ENCODE results near the gene PLD3.

PLD3 gene

DNA sequence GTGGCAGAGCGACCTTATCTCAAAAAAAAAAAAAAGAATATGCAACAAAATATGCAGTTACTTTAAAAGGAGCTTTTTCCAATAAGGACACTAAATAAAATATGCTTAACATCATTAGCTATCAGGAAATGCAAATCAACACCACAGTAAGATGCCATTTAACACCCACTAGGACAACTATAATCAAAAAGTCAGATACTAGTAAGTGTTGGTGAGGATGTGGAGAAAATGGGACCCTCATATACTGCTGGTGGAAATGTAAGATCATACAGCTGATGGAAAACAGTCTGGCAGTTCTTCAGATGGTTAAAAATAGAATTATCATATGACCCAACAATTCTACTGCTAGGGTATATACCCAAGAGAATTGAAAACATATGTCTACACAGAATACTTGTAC is 38.8 kb upstream of the PLD3 start:
- DNase-seq (ENCODE audit: low read depth): no peak
- TF ChIP-seq, protein P1, sequence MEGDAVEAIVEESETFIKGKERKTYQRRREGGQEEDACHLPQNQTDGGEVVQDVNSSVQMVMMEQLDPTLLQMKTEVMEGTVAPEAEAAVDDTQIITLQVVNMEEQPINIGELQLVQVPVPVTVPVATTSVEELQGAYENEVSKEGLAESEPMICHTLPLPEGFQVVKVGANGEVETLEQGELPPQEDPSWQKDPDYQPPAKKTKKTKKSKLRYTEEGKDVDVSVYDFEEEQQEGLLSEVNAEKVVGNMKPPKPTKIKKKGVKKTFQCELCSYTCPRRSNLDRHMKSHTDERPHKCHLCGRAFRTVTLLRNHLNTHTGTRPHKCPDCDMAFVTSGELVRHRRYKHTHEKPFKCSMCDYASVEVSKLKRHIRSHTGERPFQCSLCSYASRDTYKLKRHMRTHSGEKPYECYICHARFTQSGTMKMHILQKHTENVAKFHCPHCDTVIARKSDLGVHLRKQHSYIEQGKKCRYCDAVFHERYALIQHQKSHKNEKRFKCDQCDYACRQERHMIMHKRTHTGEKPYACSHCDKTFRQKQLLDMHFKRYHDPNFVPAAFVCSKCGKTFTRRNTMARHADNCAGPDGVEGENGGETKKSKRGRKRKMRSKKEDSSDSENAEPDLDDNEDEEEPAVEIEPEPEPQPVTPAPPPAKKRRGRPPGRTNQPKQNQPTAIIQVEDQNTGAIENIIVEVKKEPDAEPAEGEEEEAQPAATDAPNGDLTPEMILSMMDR (conservative IDR thresholded peaks at IDR 0.05; ENCODE audit: low read depth, low read length): no peak
- no peak overlapping the region for H3K4me3 ChIP-seq (ENCODE audit: low read depth, low read length)

DNA sequence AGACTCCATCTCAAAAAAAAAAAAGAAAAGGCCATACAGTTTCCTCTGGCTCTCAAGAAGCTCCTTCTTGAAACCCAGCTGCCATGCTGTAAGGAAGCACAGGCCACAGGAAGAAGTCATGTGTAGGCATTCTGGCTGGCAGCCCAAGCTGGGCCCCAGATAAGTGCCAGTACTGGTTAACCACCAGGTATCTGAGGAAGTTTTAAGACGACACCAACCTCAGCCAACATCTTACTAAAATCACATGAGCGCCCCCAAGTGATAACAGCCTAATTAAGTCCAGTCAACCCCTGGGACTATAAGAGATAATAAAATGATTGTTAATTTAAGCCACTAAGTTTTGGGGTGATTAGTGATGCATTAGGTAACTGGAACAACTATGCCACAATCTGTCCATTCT is 36.0 kb upstream of the PLD3 start:
- H3K4me3 ChIP-seq (ENCODE audit: low read depth, low read length): no peak overlapping the region
- no peak for DNase-seq (ENCODE audit: low read depth)
- TF ChIP-seq, protein P1 (conservative IDR thresholded peaks at IDR 0.05; ENCODE audit: low read depth, low read length): no peak

- TF ChIP-seq, protein P1 (conservative IDR thresholded peaks at IDR 0.05; ENCODE audit: low read depth, low read length): no peak
- DNase-seq (ENCODE audit: low read depth): no peak
- H3K4me3 ChIP-seq (ENCODE audit: low read depth, low read length): no peak overlapping the region
These were observed 35.1 kb upstream of the PLD3 start for GRCh38 chr19:40313229-40313983.

DNA sequence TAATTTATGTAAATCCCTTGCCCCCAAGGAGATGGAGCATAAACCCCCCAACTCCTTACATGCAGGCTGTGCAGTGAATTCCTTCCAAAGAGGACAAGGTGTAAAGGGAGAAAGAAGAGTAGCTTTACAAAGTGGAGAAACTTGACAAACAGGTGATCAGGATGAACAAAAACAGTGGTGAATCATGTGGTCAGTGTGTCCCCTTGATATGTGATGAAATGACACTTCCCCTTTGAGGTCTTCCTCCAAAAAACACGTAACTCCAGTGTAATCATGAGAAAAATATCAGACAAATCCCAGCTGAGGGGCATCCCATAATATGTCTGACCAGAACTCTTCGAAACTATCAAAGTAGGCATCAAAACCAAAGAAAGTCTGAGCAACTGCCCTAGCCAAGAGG is 33.8 kb upstream of the PLD3 start:
- DNase-seq (ENCODE audit: low read depth): no peak
- H3K4me3 ChIP-seq (ENCODE audit: low read depth, low read length): no peak overlapping the region
- TF ChIP-seq, protein P1 (conservative IDR thresholded peaks at IDR 0.05; ENCODE audit: low read depth, low read length): no peak

DNA sequence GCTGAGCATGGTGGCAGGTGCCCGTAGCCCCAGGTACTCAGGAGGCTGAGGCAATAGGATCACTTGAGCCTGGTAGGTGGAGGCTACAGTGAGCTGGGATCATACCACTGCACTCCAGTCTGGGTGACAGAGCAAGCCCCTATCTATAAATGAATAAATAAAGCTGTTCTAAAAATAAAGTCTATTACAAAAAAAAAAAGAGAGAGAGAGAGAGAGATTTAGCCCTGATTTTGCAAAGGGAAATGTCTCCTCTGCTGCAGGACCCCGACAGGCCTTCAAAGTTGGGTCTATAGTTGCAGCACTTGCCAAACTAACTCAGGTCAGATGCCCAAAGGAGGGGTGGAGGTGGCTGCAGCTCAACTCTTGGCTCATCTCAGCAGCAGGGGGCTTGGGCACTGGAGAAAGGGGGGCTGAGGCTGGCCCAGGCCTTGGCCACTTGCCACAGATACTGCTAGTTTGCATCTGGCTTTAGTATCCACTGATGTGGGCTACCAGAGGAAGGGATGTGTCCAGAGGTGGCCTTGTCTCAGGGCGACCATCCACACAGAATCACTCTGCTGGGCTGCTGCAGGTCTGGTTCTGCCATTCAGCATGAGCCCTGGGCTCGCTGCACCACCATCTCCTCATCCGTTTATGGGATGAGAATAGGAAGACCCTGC is 32.6 kb upstream of the PLD3 start:
- H3K4me3 ChIP-seq (ENCODE audit: low read depth, low read length): no peak overlapping the region
- TF ChIP-seq, protein P1 (conservative IDR thresholded peaks at IDR 0.05; ENCODE audit: low read depth, low read length): no peak
- no peak for DNase-seq (ENCODE audit: low read depth)

DNA sequence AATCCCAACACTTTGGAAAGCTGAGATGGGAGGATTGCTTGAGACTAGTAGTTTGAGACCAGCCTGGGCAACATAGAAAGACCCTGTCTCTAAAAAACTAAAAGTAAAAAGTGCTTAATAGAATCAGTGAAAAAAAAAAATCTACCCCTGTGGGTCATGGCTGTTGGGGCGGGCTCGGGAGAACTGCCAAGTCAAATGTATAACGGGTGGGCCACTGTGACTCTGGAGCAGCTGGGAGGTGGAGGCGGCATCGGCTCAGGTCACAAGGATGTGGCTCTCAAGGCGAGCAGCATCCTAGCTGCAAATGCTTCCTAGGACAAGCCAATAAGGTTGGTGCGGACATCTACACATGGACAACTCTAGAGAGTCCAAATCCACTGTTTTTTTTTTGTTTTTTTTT is 31.2 kb upstream of the PLD3 start:
- TF ChIP-seq, protein P1 (conservative IDR thresholded peaks at IDR 0.05; ENCODE audit: low read depth, low read length): no peak
- H3K4me3 ChIP-seq (ENCODE audit: low read depth, low read length): no peak overlapping the region

GRCh38 chr19:40320558-40320935 is 27.9 kb upstream of the PLD3 start:
- DNase-seq (ENCODE audit: low read depth): no peak
- no peak overlapping the region for H3K4me3 ChIP-seq (ENCODE audit: low read depth, low read length)
- TF ChIP-seq, protein P1 (conservative IDR thresholded peaks at IDR 0.05; ENCODE audit: low read depth, low read length): no peak

More for the DNA sequence above, 31.2 kb upstream of the PLD3 start:
- DNase-seq (ENCODE audit: low read depth): no peak
